Stimulated activated naive CD8-positive, alpha-beta T cell treated with anti-CD3 and anti-CD28 coated beads, Interleukin-15, Interleukin-2, amounts not matched to agents 100 ng/mL and 50 ng/mL, for 24 hours (primary cell): ENCODE measurements around the gene FBXL7.

Source experiments
- H3K27ac Mint-ChIP-seq: one replicate; pipeline ENCODE4 v1.8.0; 2021; ENCODE audit warnings: mild to moderate bottlenecking, mixed read lengths
- H3K27me3 Mint-ChIP-seq: one replicate; pipeline ENCODE4 v1.8.0; 2021; ENCODE audit warnings: mixed read lengths
- H3K36me3 Mint-ChIP-seq: one replicate; pipeline ENCODE4 v1.8.0; 2021; ENCODE audit warnings: low read depth, mixed read lengths
- H3K4me1 Mint-ChIP-seq: one replicate; pipeline ENCODE4 v1.8.0; 2021; ENCODE audit warnings: low read depth, mixed read lengths
- H3K4me3 Mint-ChIP-seq: one replicate; pipeline ENCODE4 v1.8.0; 2021; ENCODE audit warnings: mild to moderate bottlenecking, mixed read lengths
- H3K9me3 Mint-ChIP-seq: one replicate; pipeline ENCODE4 v1.8.0; 2021; ENCODE audit warnings: mixed read lengths

The FBXL7 gene

GRCh38 chr5:15691521-15691920, 191.5 kb downstream of the FBXL7 start:
- Mint-ChIP-seq H3K4me3 (no peak overlapping the region), H3K27ac (no peak overlapping the region), H3K27me3 (no peaks in the 10 kb centered on the region), H3K9me3 (no peaks in the 10 kb centered on the region), H3K4me1 (no peaks in the 10 kb centered on the region), H3K36me3 (no peaks in the 10 kb centered on the region)

GRCh38 chr5:15692706-15693381, 192.9 kb downstream of the FBXL7 start:
- no peaks in the 10 kb centered on the region for H3K36me3 Mint-ChIP-seq

GRCh38 chr5:15693382-15693728, 193.4 kb downstream of the FBXL7 start:
- H3K36me3 Mint-ChIP-seq = no peaks in the 10 kb centered on the region
- no peaks in the 10 kb centered on the region for H3K9me3 Mint-ChIP-seq
- H3K27ac Mint-ChIP-seq = no peak overlapping the region
- H3K4me3 Mint-ChIP-seq = no peak overlapping the region
- H3K27me3 Mint-ChIP-seq = no peaks in the 10 kb centered on the region
- H3K4me1 Mint-ChIP-seq = no peaks in the 10 kb centered on the region

More at GRCh38 chr5:15692706-15693381, 192.9 kb downstream of the FBXL7 start:
- Mint-ChIP-seq H3K27me3 (no peaks in the 10 kb centered on the region), H3K4me3 (no peak overlapping the region), H3K4me1 (no peaks in the 10 kb centered on the region), H3K27ac (no peak overlapping the region), H3K9me3 (no peaks in the 10 kb centered on the region)

GRCh38 chr5:15693933-15694332, 194.0 kb downstream of the FBXL7 start:
- H3K4me3 Mint-ChIP-seq = no peak overlapping the region
- no peaks in the 10 kb centered on the region for H3K27me3 Mint-ChIP-seq
- no peaks in the 10 kb centered on the region for H3K4me1 Mint-ChIP-seq
- no peaks in the 10 kb centered on the region for H3K36me3 Mint-ChIP-seq
- no peak overlapping the region for H3K27ac Mint-ChIP-seq
- H3K9me3 Mint-ChIP-seq = peaks cover 2% of the 10 kb centered on the region

GRCh38 chr5:15694696-15695214, 194.8 kb downstream of the FBXL7 start:
- no peak overlapping the region for H3K4me3 Mint-ChIP-seq
- H3K4me1 Mint-ChIP-seq = no peaks in the 10 kb centered on the region
- no peaks in the 10 kb centered on the region for H3K36me3 Mint-ChIP-seq
- H3K27ac Mint-ChIP-seq = no peak overlapping the region
- H3K27me3 Mint-ChIP-seq = no peaks in the 10 kb centered on the region
- H3K9me3 Mint-ChIP-seq = peaks cover 3% of the 10 kb centered on the region

- H3K9me3 Mint-ChIP-seq = peaks cover 3% of the 10 kb centered on the region
- no peaks in the 10 kb centered on the region for H3K4me1 Mint-ChIP-seq
- H3K4me3 Mint-ChIP-seq = no peak overlapping the region
- H3K36me3 Mint-ChIP-seq = no peaks in the 10 kb centered on the region
- H3K27ac Mint-ChIP-seq = no peak overlapping the region
- H3K27me3 Mint-ChIP-seq = no peaks in the 10 kb centered on the region
Measured at GRCh38 chr5:15695215-15695731, 195.3 kb downstream of the FBXL7 start.

GRCh38 chr5:15700373-15700772, 200.4 kb downstream of the FBXL7 start:
- H3K27me3 Mint-ChIP-seq = no peaks in the 10 kb centered on the region
- H3K4me3 Mint-ChIP-seq = no peak overlapping the region
- no peaks in the 10 kb centered on the region for H3K36me3 Mint-ChIP-seq
- no peaks in the 10 kb centered on the region for H3K4me1 Mint-ChIP-seq
- peaks cover 7% of the 10 kb centered on the region for H3K9me3 Mint-ChIP-seq
- H3K27ac Mint-ChIP-seq = no peak overlapping the region

GRCh38 chr5:15702102-15702501, 202.1 kb downstream of the FBXL7 start:
- Mint-ChIP-seq H3K4me1 (no peaks in the 10 kb centered on the region), H3K27me3 (no peaks in the 10 kb centered on the region), H3K9me3 (peaks cover 7% of the 10 kb centered on the region), H3K36me3 (no peaks in the 10 kb centered on the region), H3K27ac (no peak overlapping the region), H3K4me3 (no peak overlapping the region)

- H3K36me3 Mint-ChIP-seq = no peaks in the 10 kb centered on the region
- H3K27ac Mint-ChIP-seq = no peak overlapping the region
- no peaks in the 10 kb centered on the region for H3K27me3 Mint-ChIP-seq
- H3K4me3 Mint-ChIP-seq = no peak overlapping the region
- H3K9me3 Mint-ChIP-seq = peaks cover 6% of the 10 kb centered on the region
- H3K4me1 Mint-ChIP-seq = no peaks in the 10 kb centered on the region
Measured at GRCh38 chr5:15703901-15704300, 203.9 kb downstream of the FBXL7 start.

GRCh38 chr5:15704397-15704947, 204.5 kb downstream of the FBXL7 start:
- no peaks in the 10 kb centered on the region for H3K36me3 Mint-ChIP-seq
- peaks cover 4% of the 10 kb centered on the region for H3K9me3 Mint-ChIP-seq
- H3K27me3 Mint-ChIP-seq = no peaks in the 10 kb centered on the region
- no peaks in the 10 kb centered on the region for H3K4me1 Mint-ChIP-seq
- H3K4me3 Mint-ChIP-seq = no peak overlapping the region
- H3K27ac Mint-ChIP-seq = no peak overlapping the region

GRCh38 chr5:15707631-15708030, 207.7 kb downstream of the FBXL7 start:
- no peaks in the 10 kb centered on the region for H3K4me1 Mint-ChIP-seq
- H3K27me3 Mint-ChIP-seq = no peaks in the 10 kb centered on the region
- no peak overlapping the region for H3K27ac Mint-ChIP-seq
- peaks cover 3% of the 10 kb centered on the region for H3K9me3 Mint-ChIP-seq
- no peak overlapping the region for H3K4me3 Mint-ChIP-seq
- H3K36me3 Mint-ChIP-seq = no peaks in the 10 kb centered on the region

GRCh38 chr5:15711892-15712291, 211.9 kb downstream of the FBXL7 start:
- peaks cover 3% of the 10 kb centered on the region for H3K9me3 Mint-ChIP-seq
- no peaks in the 10 kb centered on the region for H3K27me3 Mint-ChIP-seq
- H3K4me3 Mint-ChIP-seq = no peak overlapping the region
- H3K27ac Mint-ChIP-seq = no peak overlapping the region
- H3K36me3 Mint-ChIP-seq = no peaks in the 10 kb centered on the region
- no peaks in the 10 kb centered on the region for H3K4me1 Mint-ChIP-seq

GRCh38 chr5:15715535-15715934, 215.6 kb downstream of the FBXL7 start:
- H3K4me3 Mint-ChIP-seq = no peak overlapping the region
- H3K36me3 Mint-ChIP-seq = no peaks in the 10 kb centered on the region
- H3K4me1 Mint-ChIP-seq = no peaks in the 10 kb centered on the region
- H3K27me3 Mint-ChIP-seq = no peaks in the 10 kb centered on the region
- no peak overlapping the region for H3K27ac Mint-ChIP-seq
- no peaks in the 10 kb centered on the region for H3K9me3 Mint-ChIP-seq

- Mint-ChIP-seq H3K9me3 (no peaks in the 10 kb centered on the region), H3K4me3 (no peak overlapping the region), H3K36me3 (no peaks in the 10 kb centered on the region), H3K27ac (no peak overlapping the region), H3K27me3 (no peaks in the 10 kb centered on the region), H3K4me1 (no peaks in the 10 kb centered on the region)
Measured at GRCh38 chr5:15715967-15716366, 216.0 kb downstream of the FBXL7 start.

- no peaks in the 10 kb centered on the region for H3K4me1 Mint-ChIP-seq
- H3K27ac Mint-ChIP-seq = no peak overlapping the region
- peaks cover 3% of the 10 kb centered on the region for H3K9me3 Mint-ChIP-seq
- H3K27me3 Mint-ChIP-seq = no peaks in the 10 kb centered on the region
- no peaks in the 10 kb centered on the region for H3K36me3 Mint-ChIP-seq
- no peak overlapping the region for H3K4me3 Mint-ChIP-seq
Measured at GRCh38 chr5:15717001-15717400, 217.0 kb downstream of the FBXL7 start.
